ENCODE results near the gene PAX6. TPM values are rescaled to one million over a fixed set of nuclear protein-coding genes. Genes with fewer than 3 reads are reported as not detected.

Gene PAX6
- total RNA-seq, 4 donors from 2014 or later = 0.40 to 0.79 (median 0.55) TPM; not detected in 1

DNA sequence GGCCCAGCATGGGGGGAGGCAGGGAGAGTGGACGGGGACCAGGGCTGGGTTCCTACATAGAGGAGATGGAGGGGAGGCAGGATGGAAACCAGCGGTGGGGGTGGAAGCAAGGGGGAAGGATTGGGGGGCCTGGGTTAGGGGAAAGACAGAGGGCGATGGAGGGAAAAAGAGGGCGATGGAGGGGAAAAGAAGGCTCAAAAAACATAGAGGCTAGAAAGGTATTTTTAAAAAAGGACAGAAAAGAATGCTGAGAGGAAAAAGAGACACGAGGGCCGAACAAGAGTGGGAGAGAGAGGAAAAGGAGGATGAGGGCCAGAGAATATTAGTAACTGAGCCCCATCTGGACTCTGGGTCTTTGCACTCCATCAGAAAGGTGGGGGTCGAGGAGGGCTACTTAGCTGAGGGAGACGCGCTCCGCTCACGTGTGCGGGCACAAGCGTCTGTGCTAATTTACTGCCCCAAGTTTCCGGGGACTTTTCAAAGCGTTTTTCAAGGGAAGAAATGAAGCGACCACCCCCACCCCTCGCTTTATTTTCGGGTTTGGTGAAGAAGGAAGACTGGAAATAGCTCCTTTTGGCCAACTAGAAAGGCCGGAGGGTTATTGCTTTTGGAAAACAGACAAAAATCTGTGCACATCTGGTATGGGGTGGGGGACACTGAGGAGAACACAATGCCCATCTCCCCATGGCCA is 14.5 kb downstream of the PAX6 start:
- no peak for DNase-seq
- Histone ChIP-seq H3K27me3 (peaks cover 70% of the 10 kb centered on the region), H3K4me1 (peaks cover 0 to 22% (median 8%) of the 10 kb centered on the region in 4 donors), H3K9me3 (no peaks in the 10 kb centered on the region), H3K27ac (no peak overlapping the region), H3K4me3 (no peak overlapping the region), H3K36me3 (no peaks in the 10 kb centered on the region)
- TF ChIP-seq POLR2A (IDR thresholded peaks at IDR 0.05) = no peak
- no peak for TF ChIP-seq EP300 (IDR thresholded peaks at IDR 0.05; ENCODE audit: low read depth)
- no peak for TF ChIP-seq CTCF (IDR thresholded peaks at IDR 0.05)
- TF ChIP-seq POLR2AphosphoS5 (IDR thresholded peaks at IDR 0.05) = no peak
- in situ Hi-C loops (cut with MboI; ENCODE audit: low pct_ligation_motif_present in 1 of 4, low pct_unique_long_range_greater_than_20kb in 1 of 4, low sequenced_read_pairs in 3 of 4) = no loop called here
- intact Hi-C loops (cut with DNase I; ENCODE audit: low total_unique reads) = no loop called here
- WGBS, 2 donors (ENCODE audit: low coverage in 1 of 2) = 25 to 29% methylated on average over 10 to 19 of the region's 19 CpGs

DNA sequence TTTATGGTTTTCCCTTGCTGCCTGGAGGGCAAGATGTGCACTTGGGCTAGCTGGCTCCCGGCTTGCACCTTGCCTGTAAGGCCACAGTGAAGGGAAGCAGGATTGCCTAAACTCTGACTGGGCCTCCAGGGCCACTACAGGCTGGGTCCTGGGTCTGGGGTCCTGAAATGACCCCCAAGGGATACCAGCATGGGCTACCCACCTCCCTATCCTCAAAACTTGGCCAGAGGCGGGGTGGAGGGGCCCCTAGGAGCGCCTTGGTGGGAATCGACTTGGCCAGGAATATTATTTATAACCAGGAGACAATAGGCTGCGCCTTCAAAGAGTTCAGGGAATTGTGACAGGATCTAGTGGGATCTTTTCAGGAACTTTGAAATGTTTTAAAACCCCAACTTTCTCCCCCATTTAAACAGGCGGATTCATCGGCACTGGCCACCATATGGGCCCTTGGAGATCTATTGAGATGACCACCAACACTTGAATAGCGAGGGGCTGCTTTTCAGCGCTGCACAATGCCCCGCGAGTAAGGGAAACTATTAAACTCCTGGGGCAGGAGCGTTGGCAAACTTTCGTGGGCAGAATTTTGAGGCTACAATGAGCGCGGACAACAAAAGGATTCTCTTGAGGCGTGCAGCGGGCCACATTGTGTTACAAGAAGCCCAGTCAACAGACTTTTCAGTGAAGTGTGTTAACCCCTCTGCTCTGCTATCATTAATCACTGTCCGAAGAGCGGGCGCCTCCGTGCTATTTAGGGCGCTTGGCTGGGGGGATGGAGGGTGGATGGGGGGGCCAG is 15.2 kb downstream of the PAX6 start:
- H3K27ac ChIP-seq = no peak overlapping the region
- no peaks in the 10 kb centered on the region for H3K36me3 ChIP-seq
- intact Hi-C loops (cut with DNase I; ENCODE audit: low total_unique reads) = no loop called here
- H3K4me3 ChIP-seq = no peak overlapping the region
- peaks cover 0 to 22% (median 8%) of the 10 kb centered on the region in 4 donors for H3K4me1 ChIP-seq
- no peaks in the 10 kb centered on the region for H3K9me3 ChIP-seq
- DNase-seq = no peak
- H3K27me3 ChIP-seq = peaks cover 62% of the 10 kb centered on the region
- TF ChIP-seq EP300 (IDR thresholded peaks at IDR 0.05; ENCODE audit: low read depth) = no peak
- TF ChIP-seq POLR2AphosphoS5 (IDR thresholded peaks at IDR 0.05) = no peak
- in situ Hi-C loops (cut with MboI; ENCODE audit: low pct_ligation_motif_present in 1 of 4, low pct_unique_long_range_greater_than_20kb in 1 of 4, low sequenced_read_pairs in 3 of 4) = no loop called here
- WGBS, 2 donors (ENCODE audit: low coverage in 1 of 2) = 64 to 82% methylated on average over 8 to 22 of the region's 22 CpGs

DNA sequence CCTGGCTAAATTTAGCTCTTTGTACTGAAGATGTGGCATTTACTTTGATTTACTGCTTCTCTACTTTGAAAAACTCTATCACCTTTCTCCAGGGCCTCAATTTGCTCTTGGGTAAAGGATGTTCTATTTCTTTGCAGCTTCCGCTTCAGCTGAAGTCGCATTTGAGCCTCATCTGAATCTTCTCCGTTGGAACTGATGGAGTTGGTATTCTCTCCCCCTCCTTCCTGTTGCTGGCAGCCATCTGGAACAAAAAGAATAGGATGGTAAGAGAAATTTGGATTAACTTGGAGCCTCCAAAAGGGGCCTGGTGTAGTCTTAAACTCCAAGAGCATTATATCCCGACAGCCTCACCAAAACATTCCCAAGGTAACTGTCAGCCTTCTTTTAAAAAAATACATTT is 16.6 kb downstream of the PAX6 start:
- in situ Hi-C loops (cut with MboI; ENCODE audit: low pct_ligation_motif_present in 1 of 4, low pct_unique_long_range_greater_than_20kb in 1 of 4, low sequenced_read_pairs in 3 of 4) (no loop called here), intact Hi-C loops (cut with DNase I; ENCODE audit: low total_unique reads) (no loop called here)
- TF ChIP-seq POLR2A (IDR thresholded peaks at IDR 0.05) = no peak
- TF ChIP-seq POLR2AphosphoS5 (IDR thresholded peaks at IDR 0.05) = no peak
- TF ChIP-seq EP300 (IDR thresholded peaks at IDR 0.05; ENCODE audit: low read depth) = no peak
- no peak for TF ChIP-seq CTCF (IDR thresholded peaks at IDR 0.05)
- no peak overlapping the region for H3K4me3 ChIP-seq
- H3K9me3 ChIP-seq = no peaks in the 10 kb centered on the region
- H3K27me3 ChIP-seq = peaks cover 49% of the 10 kb centered on the region
- WGBS, 2 donors (ENCODE audit: low coverage in 1 of 2) = 82 to 85% methylated on average over 4 of the region's 4 CpGs
- no peak overlapping the region for H3K27ac ChIP-seq
- DNase-seq = no peak
- H3K4me1 ChIP-seq = peaks cover 0 to 20% (median 7%) of the 10 kb centered on the region in 4 donors
- no peaks in the 10 kb centered on the region for H3K36me3 ChIP-seq

- H3K4me3 ChIP-seq = no peak overlapping the region
- H3K4me1 ChIP-seq = peaks cover 0 to 7% (median 1%) of the 10 kb centered on the region in 4 donors
- no peak for DNase-seq
- intact Hi-C loops (cut with DNase I; ENCODE audit: low total_unique reads) = no loop called here
- H3K27me3 ChIP-seq = peaks cover 36% of the 10 kb centered on the region
- no peak for TF ChIP-seq POLR2AphosphoS5 (IDR thresholded peaks at IDR 0.05)
- no peak for TF ChIP-seq CTCF (IDR thresholded peaks at IDR 0.05)
- no peak for TF ChIP-seq POLR2A (IDR thresholded peaks at IDR 0.05)
- TF ChIP-seq EP300 (IDR thresholded peaks at IDR 0.05; ENCODE audit: low read depth) = no peak
- in situ Hi-C loops (cut with MboI; ENCODE audit: low pct_ligation_motif_present in 1 of 4, low pct_unique_long_range_greater_than_20kb in 1 of 4, low sequenced_read_pairs in 3 of 4) = no loop called here
- 94 to 100% methylated on average over 1 to 10 of the region's 10 CpGs for WGBS, 2 donors (ENCODE audit: low coverage in 1 of 2)
- H3K9me3 ChIP-seq = no peaks in the 10 kb centered on the region
- no peak overlapping the region for H3K27ac ChIP-seq
- H3K36me3 ChIP-seq = no peaks in the 10 kb centered on the region
Measured at GRCh38 chr11:31793264-31793663, 17.9 kb downstream of the PAX6 start.

Data from transverse colon (tissue), 4 donors.